NB4 (cell line): Measurements from ENCODE around the gene NSFL1C.

Source experiments
- DNase-seq: peaks from one replicate; pipeline ENCODE4 v3.0.0; 2010; ENCODE audit warnings: low read depth
- H3K4me3 ChIP-seq: one replicate; pipeline ENCODE4 v1.5.1; 2011; ENCODE audit warnings: mild to moderate bottlenecking, low read depth, low read length, moderate library complexity
- MYC ChIP-seq: IDR thresholded peaks from 2 replicates; pipeline ENCODE4 v1.6.1; 2011; ENCODE audit warnings: low read depth, low read length
- POLR2A ChIP-seq: IDR thresholded peaks from 2 replicates; pipeline ENCODE4 v1.6.1; 2011; ENCODE audit warnings: mild to moderate bottlenecking; ENCODE audit not compliant: insufficient read length; ENCODE audit errors: extremely low read depth
- TF ChIP-seq, protein P1 (sequence below): IDR thresholded peaks from one replicate; pipeline ENCODE4 v1.5.1; 2012; ENCODE audit warnings: low read depth, low read length
- TF ChIP-seq, protein P2 (sequence below): IDR thresholded peaks from 2 replicates; pipeline ENCODE4 v1.6.1; 2011; ENCODE audit warnings: low read depth, low read length

The NSFL1C gene

GRCh38 chr20:1437235-1437904, 29.3 kb downstream of the NSFL1C start:
- DNase-seq, result peak; percentile 88
- TF ChIP-seq, protein P1, sequence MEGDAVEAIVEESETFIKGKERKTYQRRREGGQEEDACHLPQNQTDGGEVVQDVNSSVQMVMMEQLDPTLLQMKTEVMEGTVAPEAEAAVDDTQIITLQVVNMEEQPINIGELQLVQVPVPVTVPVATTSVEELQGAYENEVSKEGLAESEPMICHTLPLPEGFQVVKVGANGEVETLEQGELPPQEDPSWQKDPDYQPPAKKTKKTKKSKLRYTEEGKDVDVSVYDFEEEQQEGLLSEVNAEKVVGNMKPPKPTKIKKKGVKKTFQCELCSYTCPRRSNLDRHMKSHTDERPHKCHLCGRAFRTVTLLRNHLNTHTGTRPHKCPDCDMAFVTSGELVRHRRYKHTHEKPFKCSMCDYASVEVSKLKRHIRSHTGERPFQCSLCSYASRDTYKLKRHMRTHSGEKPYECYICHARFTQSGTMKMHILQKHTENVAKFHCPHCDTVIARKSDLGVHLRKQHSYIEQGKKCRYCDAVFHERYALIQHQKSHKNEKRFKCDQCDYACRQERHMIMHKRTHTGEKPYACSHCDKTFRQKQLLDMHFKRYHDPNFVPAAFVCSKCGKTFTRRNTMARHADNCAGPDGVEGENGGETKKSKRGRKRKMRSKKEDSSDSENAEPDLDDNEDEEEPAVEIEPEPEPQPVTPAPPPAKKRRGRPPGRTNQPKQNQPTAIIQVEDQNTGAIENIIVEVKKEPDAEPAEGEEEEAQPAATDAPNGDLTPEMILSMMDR, result peak; percentile 90
- TF ChIP-seq MYC (peak; percentile 38), POLR2A (no peak)
- TF ChIP-seq, protein P2, sequence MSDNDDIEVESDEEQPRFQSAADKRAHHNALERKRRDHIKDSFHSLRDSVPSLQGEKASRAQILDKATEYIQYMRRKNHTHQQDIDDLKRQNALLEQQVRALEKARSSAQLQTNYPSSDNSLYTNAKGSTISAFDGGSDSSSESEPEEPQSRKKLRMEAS, result peak; percentile 65
- no peak overlapping the region for H3K4me3 ChIP-seq

- no peak overlapping the region for H3K4me3 ChIP-seq
- no peak for DNase-seq
- TF ChIP-seq, protein P2, result no peak
- TF ChIP-seq, protein P1, result no peak
Observed at GRCh38 chr20:1436263-1436662, 30.4 kb downstream of the NSFL1C start.

DNA sequence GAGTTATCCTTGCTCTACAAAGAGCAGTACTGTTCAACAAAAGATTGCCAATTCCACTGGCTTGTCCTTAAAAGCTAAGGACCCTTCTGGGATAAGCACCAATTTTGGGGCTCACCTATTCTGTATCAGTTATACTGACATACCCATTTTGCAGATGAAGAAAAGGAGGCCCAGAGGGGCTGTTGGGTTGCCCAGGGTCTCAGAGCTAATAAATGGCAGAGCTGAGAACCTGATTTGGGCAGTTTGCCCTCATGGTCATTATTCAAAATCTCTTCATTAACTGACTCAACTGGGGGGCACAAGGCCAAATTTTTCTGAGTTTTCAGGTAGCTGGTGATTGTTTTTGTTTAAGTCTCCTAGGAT, 31.3 kb downstream of the NSFL1C start:
- TF ChIP-seq POLR2A, result no peak
- TF ChIP-seq MYC, result no peak
- TF ChIP-seq, protein P2, result no peak
- TF ChIP-seq, protein P1, result no peak
- no peak overlapping the region for H3K4me3 ChIP-seq
- no peak for DNase-seq

DNA sequence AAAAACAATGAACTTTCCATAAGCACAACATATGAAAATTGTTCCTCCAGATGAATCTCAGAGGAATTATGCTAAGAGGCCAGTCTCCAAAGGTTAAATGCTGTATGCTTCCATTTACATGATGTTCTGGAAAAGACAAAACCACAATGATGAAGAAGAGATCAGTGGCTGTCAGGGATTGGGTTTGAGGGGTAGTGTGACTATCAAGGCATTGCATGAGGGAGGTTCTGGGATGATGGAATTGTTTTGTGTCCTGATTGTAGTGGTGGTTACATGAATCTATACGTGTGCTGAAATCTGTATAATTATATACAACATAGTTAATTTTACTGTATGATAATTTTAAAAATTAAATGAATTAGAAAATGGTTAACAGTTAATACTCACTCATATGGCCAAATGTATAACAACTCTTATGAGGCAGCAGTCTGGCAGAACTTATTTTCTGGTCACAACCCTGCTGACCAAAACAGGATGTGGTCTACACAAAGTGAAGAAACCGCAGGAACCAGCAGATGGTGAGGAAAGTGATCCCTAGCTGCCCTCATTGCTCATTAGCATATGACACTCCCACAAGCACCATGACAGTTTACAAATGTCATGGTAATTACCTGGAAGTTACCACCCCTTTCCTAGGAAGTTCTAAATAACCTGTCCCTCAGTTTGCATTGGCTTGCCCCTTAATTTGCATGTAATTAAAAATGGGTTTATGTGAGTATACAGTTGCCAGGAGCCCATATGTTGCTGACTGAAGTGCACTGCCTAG, 31.9 kb downstream of the NSFL1C start:
- no peak overlapping the region for H3K4me3 ChIP-seq
- DNase-seq, result peak; percentile 93
- TF ChIP-seq, protein P2, result peak; percentile 66
- TF ChIP-seq, protein P1, result no peak
- no peak for TF ChIP-seq POLR2A
- TF ChIP-seq MYC, result peak; percentile 65

- DNase-seq, result no peak
- TF ChIP-seq, protein P1, result no peak
- TF ChIP-seq POLR2A (no peak), MYC (no peak)
- TF ChIP-seq, protein P2, result no peak
- no peak overlapping the region for H3K4me3 ChIP-seq
Observed at GRCh38 chr20:1431158-1431557, 35.5 kb downstream of the NSFL1C start.
